HG03045 (cell line): ENCODE data around the gene ZSCAN23.
A peak's percentile ranks its signal among the peaks of the same experiment; 100 is the strongest.
"Not testable (repeated sequence)": the region's sequence is repeated elsewhere in the genome, so short reads cannot be mapped to it uniquely, and the experiment has no call there.

Experiments
- ATAC-seq: cut with Tn5 transposase; IDR thresholded peaks from one replicate; pipeline ENCODE4 v1.9.1; 2021; ENCODE audit warnings: mild to moderate bottlenecking, moderate library complexity; ENCODE audit not compliant: unreplicated experiment

ZSCAN23 gene

GRCh38 chr6:28443112-28443773, at the start of gene ZSCAN23:
TSS of gene ZSCAN23 (minus strand) at chr6:28443491. CDS start at chr6:28436266, 7,225 bp downstream.
- ATAC-seq: peak; percentile 88

GRCh38 chr6:28491984-28492317, 48.7 kb upstream of the ZSCAN23 start:
- ATAC-seq: no peak

DNA sequence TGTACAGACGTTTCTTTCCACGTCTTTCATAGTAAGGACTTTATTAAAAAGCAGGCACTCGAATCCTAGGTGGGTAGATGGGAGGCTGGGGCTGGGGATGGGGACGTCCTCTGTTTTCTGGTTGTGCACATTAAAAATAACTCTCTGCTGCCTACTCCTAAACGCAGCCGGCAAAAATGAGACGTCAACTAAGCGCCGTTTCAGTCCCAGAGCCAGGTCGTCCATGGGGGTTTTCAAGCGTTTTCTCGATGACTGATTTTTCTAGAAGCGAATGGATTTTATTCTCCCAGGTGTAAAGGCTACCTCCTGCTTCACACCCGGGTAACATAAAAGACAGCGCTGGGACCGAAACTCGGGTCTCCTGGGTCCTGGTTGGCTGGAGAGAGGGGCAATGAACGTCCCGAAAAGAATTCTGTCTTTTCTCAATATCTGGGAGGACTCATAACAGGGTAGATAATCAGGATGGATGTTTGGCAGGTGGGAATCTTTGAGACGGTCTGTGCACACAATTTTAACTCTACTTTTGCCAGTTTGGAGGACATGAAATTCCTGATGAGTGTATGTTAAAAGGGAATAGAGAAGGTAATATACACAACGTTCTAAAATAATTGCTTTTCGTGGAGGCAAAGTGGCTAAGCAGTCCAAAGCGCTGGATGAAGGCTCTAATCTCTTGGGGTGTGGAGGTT, 47.1 kb upstream of the ZSCAN23 start:
- peak; percentile 20 for ATAC-seq

GRCh38 chr6:28489366-28490204, 46.3 kb upstream of the ZSCAN23 start:
- ATAC-seq: peak; percentile 66

DNA sequence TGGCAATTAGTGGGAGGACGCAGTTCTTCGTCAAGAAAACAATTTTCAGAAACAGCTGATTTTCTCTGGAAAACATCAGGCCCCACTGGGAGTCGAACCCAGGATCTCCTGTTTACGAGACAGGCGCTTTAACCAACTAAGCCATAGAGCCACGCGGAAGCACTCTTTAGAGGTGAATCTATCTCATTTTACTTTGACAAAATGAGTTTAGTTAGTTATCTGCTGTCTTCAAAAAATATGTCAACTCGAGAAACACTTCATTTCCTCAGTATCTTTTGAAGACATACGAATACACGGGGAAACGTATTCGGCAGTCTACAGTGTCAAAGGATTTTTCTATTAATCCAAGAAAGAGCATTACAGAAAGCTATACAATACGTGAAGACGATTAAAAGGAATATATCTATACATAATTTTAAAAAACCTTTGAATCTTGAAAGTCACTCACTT, 45.6 kb upstream of the ZSCAN23 start:
- ATAC-seq: no peak

DNA sequence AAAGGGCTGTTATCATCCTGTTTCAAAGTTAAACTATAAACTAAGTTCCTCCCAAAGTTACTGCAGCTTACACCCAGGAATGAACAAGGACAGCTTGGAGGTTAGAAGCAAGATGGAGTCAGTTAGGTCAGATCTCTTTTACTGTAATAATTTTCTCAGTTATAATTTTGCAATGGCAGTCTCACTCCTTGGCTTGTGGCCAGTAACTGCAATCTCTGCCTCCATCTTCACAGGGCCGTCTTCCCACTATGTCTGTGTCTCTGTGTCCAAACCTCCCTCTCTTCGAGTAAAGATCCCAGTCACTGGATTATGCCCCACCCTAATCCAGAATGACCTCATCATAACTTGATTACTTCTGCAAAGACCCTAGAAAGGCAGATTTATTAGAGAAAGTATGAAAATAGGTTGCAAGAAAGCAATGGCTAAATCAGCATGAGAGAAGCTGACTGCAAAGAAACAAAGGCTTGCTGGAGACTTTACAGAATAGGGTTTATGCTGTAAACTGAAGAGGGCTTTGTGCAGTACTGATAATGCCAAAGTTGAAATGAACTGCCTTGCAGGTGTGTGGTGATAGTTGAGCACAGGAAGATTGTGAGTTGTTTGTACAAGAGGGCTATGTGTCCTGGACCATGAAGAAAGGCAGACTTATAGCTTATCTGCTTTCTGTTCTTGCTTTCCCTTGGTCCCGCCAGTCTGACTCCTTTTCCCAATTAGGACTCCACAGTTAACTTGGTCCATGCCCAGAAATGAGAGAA, 43.9 kb upstream of the ZSCAN23 start:
- no peak for ATAC-seq

DNA sequence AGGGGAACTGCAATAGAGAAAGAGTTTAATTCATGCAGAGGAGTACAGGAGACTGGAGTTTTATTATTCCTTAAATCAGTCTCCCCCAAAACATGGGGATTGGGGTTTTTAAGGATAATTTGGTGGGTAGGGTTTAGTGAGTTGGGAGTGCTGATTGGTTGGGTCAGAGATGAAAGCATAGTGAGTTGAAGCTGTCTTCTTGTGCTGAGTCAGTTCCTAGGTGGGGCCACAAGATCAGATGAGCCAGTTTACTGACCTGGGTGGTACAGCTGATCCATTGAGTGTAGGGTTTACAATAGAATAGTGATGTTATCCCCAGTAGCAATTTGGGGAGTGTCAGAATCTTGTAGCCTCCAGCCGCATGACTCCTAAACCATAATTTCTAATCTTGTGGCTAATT, 43.2 kb upstream of the ZSCAN23 start:
- no peak for ATAC-seq

DNA sequence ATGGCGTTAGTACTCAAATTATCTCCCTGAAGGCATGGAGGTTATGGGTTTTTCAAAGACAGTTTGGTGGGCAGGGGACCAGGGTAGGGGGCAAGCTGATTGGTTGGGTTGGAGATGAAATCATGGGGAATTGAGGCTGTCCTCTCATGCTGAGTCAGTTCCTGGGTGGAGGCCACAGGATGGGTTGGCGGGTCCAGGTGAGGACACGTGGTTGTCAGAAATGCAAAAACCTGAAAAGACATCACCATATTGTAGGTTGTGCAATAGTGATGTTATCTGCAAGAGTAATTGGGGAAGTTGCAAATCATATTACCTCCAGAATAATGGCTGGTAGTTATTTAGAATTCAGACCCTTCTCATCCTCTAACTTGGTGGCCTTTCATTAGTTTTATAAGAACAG, 42.2 kb upstream of the ZSCAN23 start:
- no peak for ATAC-seq

DNA sequence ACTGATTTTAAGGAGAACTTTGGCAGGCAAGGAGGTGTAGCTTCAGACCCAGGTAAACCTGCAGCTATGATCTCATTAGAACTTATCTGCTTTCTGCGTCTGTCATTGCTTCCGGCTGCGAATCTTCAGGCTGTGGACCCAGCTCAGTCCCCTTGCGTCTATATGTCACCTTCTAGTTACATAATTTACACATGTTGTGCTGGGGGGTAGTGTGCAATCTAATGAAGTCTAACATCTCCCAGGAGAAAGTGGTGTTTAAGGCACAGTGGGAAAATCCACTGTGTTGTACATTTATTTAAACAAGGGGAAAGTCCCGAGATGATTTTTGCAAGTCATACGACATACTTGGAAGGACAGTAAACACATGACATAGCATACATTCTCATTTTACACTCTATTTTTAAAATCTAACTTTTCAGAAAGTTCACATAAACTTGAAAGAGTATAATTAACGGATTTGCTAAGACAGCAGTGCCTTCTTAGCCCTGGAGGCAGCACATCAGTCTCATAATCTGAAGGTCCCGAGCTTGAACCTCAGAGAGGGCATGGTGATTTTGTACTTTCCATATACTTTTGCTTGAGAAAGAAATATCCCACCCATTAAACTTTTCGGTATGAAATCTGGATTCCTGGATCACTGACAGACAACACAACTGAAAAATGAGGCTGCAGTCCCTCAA, 37.1 kb upstream of the ZSCAN23 start:
- ATAC-seq: no peak

- no peak for ATAC-seq
Observed at GRCh38 chr6:28478518-28478917, 35.2 kb upstream of the ZSCAN23 start.

DNA sequence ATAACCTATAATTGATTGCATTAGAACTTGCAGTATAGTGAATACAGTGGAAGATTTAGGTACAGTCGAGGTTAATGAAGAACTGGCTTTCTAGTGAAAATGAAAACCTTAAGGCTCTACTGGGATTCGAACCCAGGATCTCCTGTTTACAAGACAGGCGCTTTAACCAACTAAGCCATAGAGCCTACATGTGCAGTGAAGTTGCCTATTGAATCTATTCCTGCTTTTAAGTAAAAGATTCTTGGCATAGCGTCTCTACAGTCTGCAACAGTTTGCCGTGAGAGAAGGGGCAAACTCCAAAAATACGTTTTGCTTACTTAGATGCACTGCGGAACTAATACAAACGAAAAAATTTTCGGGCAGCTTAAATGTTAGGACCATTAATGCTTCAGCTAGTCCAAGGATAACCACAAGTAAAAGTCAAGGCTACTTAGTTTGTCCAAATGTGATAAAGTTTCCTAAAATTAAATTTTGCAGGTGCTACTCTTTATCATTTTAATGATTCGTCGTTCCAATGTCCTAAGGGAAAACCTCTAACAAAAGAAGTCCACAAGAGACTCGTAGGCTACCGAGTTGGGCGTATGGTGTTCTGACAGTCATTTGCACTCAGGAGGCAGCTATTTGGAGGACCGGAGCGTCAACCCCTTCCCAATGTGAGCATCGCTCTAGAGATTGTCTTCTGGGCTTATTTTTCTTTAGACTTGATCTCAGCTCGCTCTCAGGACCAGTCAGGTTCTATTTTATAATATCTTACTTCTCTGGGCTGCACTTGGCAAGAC, 31.3 kb upstream of the ZSCAN23 start:
- ATAC-seq: no peak

DNA sequence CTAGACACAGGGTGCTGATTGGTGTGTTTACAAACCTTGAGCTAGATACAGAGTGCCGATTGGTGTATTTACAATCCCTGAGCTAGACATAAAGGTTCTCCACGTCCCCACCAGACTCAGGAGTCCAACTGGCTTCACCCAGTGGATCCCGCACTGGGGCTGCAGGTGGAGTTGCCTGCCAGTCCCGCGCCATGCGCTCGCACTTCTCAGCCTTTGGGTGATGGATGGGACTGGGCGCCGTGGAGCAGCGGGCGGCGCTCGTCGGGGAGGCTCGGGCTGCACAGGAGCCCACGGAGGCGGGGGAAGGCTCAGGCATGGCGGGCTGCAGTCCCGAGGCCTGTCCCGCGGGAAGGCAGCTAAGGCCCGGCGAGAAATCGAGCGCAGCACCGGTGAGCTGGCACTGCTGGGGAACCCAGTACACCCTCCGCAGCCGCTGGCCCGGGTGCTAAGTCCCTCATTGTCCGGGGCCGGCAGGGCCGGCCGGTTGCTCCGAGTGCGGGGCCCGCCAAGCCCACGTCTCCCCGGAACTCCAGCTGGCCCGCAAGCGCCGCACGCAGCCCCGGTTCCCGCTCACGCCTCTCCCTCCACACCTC, 26.0 kb upstream of the ZSCAN23 start:
- ATAC-seq: not testable (repeated sequence)

- ATAC-seq: no peak
Observed at GRCh38 chr6:28468056-28468455, 24.8 kb upstream of the ZSCAN23 start.

- ATAC-seq: no peak
Observed at GRCh38 chr6:28462401-28462800, 19.1 kb upstream of the ZSCAN23 start.

GRCh38 chr6:28458568-28458967, 15.3 kb upstream of the ZSCAN23 start:
- ATAC-seq: no peak

DNA sequence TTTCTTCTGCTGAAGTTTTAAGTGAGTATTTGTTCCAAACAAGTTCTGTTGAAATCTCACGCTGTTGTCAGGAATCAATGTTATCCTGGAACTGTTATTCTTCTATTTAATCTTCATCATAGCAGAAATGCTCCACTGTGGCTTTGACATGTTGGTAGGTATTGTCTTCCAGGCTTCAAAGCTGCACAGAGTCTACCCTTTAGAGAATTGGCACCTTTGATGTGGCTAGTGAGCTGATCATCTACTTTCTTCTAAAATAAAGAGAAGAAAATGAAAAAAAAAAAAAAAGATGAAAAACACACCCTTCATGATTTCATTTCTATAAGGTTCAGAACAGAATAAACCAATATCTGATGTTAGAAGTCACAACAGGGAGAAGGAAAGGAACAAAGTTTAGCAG, 5.8 kb upstream of the ZSCAN23 start:
- no peak for ATAC-seq

GRCh38 chr6:28447512-28447906, 4.2 kb upstream of the ZSCAN23 start:
- not testable (repeated sequence) for ATAC-seq

- ATAC-seq: no peak
Observed at GRCh38 chr6:28446818-28447511, 3.7 kb upstream of the ZSCAN23 start.

GRCh38 chr6:28444759-28445158, 1.5 kb upstream of the ZSCAN23 start:
- not testable (repeated sequence) for ATAC-seq
